Putamen (tissue), 1 donor: ENCODE measurements around the gene IGSF21.

Experiments
- DNase-seq: peaks from one replicate; pipeline ENCODE4 v3.0.0-alpha.2; 2016; ENCODE audit warnings: low spot score

Gene IGSF21

DNA sequence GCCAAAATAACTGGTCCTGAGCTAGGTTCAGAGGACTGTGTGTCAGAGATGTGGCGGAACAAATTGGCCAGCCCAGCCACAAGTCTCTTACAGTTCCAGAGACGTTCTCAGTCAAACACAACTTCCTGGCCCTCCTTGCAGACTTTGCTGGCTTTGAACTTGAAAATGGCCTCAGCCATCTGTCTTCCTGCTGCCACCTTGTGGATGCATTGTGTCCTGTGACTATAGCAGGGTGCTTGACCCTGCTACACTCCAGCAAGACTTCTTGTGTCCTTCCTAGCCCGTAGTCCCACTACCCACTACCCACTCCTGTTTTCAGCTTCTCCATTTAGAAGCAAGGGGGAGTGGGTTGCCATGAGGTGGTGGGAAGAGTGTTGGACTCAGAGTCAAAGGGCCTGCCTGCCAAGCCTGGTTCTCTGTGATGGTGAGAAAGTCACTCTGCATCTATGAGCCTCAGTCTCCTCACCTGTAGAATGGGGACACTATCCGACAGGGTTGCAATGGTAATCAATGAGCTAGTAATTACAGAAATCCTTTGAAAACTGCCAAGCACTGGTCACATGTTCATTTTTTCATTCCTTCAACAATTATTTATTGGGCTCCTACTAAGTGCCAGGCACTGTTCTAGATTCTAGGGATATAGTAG lies 109.9 kb downstream of the IGSF21 start:
- DNase-seq, result no peak

DNA sequence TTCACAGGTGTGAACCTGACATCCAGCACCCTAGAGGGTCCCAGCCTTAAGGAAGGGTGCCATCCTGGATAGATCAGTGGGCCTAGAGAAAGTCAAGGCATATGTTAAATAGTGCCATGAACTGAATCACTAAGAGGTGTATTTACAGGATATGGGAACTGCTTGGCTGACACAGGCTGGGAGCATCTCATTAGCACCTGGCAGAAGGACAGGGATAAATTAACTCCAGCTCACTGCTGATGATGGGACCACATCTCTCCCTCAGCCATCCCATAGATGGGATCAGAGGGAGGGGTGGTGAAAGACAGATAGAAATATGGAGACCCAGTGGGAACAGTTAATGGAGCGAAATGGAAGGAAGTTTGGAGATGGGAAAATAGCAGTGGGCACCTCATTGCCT lies 122.0 kb downstream of the IGSF21 start:
- DNase-seq, result no peak

DNA sequence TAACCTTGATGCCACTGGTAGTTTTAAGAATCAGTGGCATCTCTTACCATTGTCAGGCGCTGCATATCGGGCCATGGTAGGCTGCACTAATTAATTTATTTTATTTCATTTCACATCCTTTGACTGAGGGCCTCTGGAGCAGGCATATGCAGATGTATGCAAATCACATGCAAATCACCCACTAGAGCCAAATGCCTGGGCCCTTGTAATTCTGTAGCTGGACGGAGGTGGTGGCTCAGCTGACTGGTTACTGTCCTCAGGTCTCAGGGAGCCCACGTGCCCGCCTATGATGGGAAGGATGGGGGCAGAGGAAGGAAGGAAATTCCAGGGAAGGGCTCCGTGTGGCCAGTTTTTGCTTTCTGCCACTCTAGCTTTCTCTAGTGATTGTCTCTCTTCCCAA lies 122.7 kb downstream of the IGSF21 start:
- DNase-seq, result no peak

DNA sequence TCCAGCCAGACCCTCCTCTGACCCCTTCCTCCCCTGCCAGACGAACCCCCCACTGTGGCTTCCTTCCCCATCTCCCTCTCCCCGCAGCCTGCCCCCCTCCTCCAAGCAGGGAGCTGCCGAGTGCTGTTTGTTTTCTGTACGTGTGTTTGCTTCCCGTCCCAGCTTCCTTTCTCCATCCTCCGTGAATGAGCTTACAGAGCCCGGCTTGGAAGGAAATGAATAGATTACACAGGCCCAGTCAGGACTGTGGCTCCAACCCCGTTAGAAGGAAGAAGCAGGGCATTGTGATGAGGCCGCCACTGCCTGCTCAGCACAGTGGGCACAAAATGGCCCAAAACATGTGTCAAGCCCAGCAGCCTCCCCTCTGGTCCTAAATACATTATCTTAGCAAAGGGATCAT lies 123.2 kb downstream of the IGSF21 start:
- DNase-seq, result peak; percentile 78

DNA sequence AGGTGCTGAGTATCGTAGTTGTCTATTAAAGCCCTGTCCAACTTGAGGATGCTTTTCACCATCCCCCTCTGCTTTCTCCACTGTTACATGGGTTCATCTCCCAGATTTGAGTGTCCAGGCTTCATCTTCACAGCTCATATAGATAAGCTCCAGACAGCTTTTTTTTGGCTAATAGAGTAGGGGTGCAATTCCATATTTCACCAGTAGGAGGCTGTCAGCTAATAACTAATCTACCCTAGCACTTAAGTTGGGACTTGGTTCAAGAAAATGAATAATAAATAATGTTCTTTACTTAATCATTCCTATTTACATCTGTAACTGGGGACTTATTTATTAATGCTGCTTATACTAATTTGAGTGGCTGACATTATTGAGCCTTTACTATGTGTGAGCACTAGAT lies 124.5 kb downstream of the IGSF21 start:
- DNase-seq, result no peak

DNA sequence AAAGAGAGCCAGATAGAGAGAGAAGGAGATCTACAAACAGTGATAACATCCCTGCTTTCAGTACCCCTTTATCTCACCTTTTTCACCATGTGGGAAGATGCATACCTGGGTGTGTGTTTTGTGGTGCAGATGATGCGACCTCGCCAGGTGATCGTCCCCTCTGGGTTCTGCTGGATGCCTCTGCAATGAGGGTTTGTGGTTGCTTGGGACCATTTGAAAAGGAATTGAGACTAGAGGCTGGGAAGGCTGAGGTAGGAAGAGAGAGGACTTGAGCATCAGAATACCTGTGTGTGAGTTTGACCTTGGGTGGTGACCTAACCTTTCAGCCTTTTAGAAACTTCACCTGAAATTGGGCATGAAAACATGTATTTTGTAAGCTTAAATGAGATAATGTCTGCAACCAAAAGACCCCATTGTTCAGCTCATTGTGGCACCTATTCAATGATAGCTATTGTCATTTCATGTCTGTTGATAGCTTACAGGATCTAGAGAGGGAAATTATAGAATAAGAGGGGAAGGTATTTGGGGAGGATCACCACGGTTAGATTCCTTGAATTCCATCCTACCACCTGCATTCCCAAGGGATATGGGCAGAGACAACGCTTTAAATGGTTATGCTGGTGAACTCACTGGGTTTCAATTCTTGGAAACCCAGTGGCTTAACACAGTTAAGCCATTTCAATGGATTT lies 125.7 kb downstream of the IGSF21 start:
- DNase-seq, result no peak

DNA sequence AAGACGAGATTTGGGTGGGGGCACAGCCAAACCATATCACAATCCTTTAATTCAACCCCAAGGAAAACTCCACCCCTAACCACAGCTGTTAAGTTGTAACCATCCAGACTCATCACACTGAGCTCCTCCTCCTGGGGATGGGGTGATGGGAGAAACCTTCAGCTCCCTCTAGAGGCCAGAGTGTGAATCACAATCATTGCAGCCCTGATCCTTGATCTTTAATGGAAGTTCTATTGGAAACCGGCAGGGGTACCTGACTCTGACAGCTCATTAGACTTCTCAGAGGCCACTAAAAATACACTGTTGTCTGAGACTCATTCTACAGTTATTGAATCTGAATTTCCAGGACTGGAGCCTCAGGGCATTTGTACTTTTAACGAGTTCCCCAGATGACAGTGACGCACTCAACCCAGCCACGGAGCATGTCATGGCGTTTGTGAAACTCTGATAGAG lies 127.2 kb downstream of the IGSF21 start:
- DNase-seq, result peak; percentile 52

DNA sequence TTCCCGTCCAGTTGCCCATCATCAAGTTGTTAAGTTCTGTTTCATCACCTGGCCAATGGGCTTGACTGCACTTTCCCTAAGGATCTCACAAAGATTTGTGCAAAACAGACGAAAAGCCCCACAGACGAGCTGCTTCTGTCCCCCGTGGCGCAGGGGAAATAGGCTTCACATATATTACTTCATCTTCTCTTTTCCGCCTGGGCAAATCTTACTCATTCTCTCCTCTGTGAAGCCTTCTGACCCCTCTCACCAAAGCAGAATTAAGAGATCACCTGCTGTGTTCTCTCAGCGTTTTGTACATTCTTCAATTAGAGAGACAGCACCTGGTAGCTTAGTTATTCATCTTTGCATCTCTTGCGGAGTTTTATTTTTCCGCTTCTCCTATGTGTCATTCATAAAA lies 129.8 kb downstream of the IGSF21 start:
- DNase-seq, result no peak

DNA sequence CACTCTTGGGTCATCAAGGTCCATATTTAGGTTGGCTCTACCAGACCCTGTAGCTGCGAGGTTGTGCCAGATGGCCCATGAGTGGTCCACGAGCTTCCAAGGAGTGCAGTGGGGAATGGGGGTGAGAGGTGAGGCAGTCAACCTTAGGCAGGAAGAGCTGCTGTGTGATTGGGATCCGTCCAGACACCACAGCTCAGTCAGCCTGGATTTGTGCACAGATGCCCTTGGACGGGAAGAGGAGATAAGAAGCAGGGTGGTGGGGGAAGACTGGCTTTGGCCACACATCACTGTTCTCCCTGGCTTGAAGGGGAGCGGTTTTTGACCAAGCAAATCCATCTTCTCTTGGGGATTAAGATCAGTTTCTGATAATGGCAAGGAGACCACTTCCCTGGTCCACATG lies 130.6 kb downstream of the IGSF21 start:
- DNase-seq, result no peak

DNA sequence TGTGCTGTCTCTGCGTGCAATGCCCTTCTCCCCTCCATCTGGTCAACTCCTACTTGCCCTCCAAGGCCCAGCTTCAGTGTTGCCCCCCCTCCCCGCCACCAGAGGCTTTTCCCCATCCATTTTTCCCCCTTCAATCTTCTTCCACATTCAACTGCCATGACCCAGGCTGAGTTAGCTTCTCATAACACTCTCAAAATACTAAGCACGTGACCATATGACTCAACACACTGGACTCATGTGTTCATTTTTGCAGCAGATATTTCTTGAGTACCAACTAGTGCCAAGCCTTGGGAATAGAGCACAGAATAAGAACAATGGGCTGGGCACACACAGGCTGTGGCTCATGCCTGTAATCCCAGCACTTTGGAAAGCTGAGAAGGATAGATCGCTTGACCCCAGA lies 132.1 kb downstream of the IGSF21 start:
- no peak for DNase-seq

DNA sequence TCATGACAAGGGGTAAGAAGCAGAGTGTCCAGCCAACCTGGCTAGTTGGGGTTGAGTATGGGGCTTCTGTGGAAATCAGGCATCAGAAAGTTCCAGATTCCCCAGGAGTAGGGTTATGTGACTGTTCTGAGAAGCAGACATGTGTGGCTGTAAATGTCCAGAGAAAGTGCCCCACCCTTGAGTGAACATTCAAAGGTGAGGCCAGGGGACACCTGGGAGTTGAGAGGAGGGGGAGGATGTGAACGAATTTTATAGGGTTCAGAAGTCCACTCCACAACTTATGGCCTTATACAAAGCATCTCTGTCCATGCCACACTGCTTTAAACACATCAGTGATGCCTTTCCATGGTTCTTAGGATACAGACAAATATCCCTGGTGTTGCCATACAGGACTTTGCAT lies 133.3 kb downstream of the IGSF21 start:
- no peak for DNase-seq

DNA sequence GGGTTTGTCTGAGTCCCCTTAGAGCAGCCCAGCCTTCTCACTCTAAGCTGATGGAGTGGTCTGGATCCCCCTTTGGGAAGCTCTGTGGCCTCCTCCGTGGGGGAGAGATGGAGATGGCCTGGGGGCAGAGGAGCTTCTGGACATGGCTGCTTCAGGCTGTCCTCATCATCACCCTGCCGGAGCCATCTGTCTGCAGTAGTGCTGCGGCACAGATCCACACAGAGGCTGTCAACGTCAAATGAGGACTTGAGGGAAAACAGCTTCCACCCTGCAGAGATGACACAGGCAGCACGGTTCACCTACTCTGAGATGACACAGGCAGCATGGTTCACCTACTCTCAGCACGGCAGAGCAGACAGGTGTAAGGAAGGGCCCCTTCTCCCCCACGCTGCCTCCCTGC lies 134.3 kb downstream of the IGSF21 start:
- DNase-seq, result no peak

DNA sequence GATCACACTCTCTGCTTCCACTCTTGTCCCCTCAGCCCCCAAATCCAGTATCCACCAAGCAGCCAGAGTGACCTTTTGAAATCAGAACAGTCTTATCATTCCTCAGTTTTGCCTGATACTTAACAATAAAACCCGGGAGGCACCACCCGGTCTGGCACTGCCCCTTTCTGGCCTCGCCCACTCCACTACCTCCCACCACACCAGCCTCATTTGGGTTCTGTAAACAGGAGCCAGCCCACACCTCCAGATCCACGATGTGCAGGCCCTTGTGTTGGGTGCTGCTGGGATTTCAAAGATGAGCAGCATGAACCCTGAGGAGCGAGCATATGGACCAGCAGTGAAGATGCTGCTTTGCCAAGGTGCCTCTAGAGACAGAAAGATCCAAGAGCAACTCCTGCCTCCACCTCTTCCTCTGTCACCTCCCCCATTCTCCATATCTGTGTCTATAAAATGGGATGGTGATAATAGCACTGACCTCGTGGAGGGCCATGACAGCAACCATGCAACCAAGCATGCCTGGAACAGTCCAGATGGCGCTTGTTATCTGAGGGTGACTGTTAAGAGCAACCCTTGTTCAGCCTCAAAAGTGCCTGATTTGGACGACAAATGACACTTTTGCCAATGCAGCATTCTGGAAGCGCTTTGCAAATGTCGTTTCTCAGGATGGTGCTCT lies 136.0 kb downstream of the IGSF21 start:
- DNase-seq, result no peak

DNA sequence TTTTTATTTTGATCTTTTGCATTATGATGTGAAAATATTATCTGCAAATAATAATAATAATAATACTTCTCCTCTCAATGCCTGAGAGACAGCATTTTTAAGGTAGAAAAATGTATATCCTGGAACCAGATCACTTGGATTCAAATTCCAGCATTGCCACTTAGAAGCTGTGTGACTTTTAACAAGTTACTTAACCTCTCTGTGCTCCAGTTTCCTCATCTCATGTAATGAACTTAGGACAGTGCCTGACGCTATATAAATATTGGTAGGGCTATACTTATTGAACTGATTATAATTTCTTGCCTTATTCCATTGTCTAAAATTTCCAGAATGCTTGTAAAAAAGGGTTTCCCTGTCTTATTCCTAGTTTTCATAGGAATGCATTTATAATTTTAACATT lies 137.2 kb downstream of the IGSF21 start:
- DNase-seq, result no peak

DNA sequence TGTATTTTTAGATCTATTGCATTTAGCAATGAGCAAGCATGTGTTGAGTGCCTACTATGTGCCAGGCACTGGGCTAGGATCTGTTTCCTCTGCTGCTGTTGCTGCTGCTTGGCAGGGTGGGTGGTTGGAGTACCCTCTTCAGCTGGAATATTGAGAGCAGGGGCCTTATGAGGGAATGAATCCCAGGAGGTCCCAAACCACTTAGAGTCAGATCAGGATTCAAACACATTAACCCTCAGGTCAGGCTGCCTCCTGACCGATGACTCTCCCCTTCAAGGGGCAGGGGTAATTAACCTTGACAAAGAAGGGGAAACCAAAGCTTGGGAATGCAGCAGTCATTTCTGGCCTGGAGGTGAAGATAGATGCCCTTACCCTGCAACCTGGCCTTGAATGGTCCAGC lies 138.0 kb downstream of the IGSF21 start:
- no peak for DNase-seq

DNA sequence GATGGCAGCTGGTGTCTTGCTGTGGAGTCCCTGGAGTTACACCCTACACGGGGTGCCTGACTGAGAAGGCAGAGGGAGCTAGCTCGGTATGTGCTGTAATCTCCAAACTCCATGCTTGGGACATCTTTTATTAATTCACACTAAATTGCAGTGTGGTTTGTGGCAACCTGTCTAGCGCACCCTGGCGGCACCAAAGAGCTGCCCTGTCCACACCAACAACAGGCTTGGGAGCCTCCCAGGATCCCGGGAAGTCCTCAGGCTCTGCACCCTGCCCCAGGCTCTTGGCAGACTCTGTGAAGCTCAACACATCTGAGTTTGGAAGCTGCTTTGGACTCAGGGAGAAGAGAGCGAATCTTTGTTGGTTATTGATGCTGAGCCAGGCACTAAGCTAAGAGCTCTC lies 138.9 kb downstream of the IGSF21 start:
- no peak for DNase-seq

DNA sequence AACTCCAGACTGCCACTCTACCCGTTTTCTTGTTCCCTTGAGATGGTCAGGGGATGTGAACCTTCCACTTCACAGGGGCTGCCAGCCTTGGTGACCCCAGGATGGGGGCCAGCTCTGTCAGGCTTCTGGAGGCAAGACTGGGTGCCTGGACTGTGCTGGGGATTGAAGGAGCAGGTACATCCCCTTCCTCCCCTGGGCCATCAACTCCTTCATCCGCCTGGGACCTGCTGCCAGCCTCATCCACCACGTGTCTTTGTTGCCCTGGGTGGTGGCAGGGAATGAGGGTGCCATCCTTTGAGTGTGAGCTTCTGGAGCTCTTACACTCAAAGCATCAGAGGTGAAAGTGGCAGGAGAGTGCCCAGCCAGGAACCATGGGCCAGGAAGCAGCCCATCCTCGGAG lies 139.6 kb downstream of the IGSF21 start:
- DNase-seq, result no peak

DNA sequence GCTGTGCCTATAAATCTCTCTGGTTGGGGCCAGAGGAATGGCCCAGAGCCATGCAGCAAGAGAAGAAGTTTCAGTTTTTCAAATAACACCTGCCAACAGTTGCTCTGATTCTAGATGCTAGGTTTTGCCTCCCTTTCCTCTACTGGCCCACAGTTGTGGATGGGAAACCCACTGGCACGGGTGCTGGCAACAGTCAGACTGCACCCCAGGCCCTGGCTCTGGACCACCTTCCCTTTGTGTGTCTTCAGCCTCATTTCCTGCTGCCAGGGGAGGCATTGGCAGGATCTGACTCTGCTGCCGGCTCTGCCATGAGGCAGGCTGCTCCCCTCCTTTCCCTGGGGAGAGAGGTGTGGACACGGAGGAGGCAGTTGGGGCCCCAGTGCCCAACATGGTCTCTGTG lies 142.0 kb downstream of the IGSF21 start:
- no peak for DNase-seq

DNA sequence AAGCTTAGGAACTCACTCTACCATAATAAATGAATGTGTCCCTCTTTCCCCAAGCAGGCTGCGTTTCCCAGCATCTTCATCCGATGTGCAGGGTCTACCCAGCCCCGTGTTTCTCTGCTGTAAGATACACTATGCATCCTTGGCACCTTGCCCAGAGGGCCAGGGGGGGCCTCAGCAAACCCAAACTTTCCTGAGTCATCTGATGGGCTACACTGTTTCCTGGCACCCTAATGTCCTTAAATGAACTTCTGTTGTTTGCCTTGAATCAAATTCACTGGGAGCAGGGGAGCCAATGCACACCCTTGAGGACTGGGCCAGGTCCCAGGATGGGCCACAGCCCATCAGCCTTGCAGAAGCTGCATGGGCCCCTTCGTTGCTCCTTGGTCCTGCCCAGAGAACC lies 145.5 kb downstream of the IGSF21 start:
- DNase-seq, result no peak

DNA sequence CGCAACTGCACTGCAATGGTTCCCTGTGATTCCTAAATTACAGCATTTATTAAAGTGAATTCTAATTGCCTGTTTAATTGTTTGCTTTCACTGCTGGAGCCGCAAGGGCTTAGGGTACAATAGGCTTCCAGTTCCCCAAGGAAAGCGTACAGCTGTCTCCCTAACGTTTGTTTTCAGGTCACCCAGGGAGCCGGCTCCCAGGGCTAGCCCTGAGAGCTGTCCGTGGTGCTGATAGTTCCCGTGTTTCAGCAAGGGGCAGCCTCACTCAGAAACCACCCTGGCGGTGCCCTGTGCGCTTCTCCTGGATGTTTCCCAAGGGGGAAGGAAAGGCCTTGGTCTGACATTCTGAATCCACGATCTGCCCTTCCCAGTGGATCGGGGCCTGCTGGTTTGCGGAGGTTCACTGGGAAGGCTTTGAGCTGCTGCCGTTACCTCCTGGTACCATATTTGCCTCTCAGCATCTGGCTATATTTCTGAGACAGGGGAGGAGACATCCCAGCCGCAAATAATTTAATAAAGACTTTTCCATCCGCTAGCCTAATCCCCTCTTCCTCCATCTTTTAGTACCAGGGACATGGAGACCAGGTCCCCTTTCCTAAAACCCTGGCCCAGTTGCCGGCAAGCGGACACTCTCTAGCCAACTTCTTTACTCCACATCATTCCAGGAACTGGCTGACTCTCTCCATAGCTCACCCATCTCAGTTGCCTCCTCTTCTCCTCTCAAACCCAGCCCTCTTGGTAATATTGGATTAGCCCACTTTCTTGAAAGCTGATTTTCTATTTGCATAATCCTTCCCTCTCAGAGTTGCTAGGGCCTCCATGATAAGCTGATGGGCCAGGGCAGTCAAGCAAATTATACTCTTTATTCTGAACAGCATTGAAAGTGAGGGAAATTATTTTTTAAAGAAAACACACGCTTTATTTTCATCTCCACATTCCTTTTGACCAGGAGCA lies 149.0 kb downstream of the IGSF21 start:
- no peak for DNase-seq

DNA sequence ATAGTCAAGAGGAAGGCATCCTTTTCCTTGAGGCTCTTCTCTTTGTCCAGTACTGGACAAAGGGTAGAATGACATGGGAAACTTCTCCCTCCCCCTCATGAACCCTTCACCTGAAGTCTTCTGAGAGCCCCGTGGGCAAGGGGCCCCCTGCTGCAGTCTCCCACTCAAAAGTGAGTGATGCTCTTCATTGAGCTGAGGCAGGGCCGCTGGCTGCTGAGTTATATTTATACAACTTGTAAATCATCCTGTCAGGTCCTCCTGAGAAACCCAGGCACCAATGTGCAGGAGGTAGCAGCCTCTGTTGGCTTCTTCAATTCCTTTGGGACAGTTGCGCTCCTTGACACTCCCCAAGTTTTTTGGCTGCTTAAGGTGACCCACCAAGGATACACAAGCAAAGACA lies 150.2 kb downstream of the IGSF21 start:
- DNase-seq, result no peak

DNA sequence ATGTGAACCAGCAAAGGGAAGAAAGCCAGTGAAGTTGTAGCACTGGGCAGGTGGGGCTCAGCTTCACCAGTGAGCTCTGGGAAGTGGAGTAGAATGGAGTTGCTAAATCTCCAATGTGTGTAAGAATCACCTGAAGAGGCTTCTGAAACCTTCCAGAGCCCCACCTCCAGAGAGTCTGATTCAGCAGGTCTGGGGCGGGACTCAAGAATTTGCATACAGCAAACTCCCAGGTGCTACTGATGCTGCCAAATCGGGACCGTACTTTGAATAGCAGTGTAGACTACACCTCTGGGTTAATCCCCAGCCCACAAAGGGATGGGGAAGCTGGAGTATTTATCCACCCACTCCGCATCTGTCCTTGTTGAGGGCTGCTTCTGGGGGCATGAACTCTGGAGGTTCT lies 154.3 kb downstream of the IGSF21 start:
- no peak for DNase-seq
